ENCODE data around the gene SCGN. TPM values are rescaled to one million over a fixed set of nuclear protein-coding genes. Genes with fewer than 3 reads are reported as not detected.

Gene SCGN
- total RNA-seq, 1 donor from 2014 or later: not detected

DNA sequence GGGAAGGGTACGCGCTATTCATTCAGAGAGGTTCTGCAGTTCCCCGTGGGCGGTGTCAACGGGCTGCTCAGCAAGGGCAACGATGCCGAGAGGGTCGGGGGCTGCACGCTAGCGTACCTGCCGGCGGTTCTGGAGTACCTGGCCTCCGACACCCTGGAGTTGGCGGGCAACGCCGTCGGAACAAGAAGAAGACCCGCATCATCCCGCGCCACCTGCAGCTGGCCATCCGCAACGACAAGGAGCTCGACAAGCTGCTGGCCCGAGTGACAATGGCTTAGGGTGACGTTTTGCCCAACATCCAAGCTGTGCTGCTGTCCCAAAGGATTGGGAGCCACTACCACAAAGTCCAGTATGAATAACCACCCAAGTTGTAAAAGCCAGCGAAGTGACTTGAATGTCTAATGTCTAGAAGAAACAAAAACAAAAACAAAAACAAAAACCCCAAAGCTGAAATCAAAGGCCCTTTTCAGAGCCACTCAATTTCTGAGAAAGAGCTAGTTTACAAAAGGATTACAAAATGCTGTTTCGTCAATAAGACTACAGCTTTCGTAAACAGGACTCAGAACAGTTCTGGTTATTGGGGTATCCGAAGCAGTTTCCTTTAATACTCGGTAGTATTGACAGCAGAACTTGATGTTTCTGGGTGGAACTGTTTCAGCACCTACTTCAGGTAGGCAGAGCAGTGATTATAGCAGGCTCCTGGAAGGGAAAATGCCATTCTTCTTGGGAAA lies 80.6 kb downstream of the SCGN start:
- Histone ChIP-seq H3K27ac (no peak overlapping the region), H3K4me1 (peaks cover 0 to 3% of the 10 kb centered on the region in 2 donors), H3K27me3 (no peaks in the 10 kb centered on the region), H3K4me3 (no peak overlapping the region), H3K9me3 (no peaks in the 10 kb centered on the region), H3K36me3 (no peaks in the 10 kb centered on the region)
- intact Hi-C loops (cut with DNase I): no loop called here
- TF ChIP-seq, protein P1, sequence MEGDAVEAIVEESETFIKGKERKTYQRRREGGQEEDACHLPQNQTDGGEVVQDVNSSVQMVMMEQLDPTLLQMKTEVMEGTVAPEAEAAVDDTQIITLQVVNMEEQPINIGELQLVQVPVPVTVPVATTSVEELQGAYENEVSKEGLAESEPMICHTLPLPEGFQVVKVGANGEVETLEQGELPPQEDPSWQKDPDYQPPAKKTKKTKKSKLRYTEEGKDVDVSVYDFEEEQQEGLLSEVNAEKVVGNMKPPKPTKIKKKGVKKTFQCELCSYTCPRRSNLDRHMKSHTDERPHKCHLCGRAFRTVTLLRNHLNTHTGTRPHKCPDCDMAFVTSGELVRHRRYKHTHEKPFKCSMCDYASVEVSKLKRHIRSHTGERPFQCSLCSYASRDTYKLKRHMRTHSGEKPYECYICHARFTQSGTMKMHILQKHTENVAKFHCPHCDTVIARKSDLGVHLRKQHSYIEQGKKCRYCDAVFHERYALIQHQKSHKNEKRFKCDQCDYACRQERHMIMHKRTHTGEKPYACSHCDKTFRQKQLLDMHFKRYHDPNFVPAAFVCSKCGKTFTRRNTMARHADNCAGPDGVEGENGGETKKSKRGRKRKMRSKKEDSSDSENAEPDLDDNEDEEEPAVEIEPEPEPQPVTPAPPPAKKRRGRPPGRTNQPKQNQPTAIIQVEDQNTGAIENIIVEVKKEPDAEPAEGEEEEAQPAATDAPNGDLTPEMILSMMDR (IDR thresholded peaks at IDR 0.05): no peak
- DNase-seq (ENCODE audit: low spot score in 2 of 2): no peak

- TF ChIP-seq, protein P1 (IDR thresholded peaks at IDR 0.05): no peak
- Histone ChIP-seq H3K4me1 (peaks cover 0 to 3% of the 10 kb centered on the region in 2 donors), H3K9me3 (no peaks in the 10 kb centered on the region), H3K27ac (no peak overlapping the region), H3K4me3 (no peak overlapping the region), H3K36me3 (no peaks in the 10 kb centered on the region), H3K27me3 (no peaks in the 10 kb centered on the region)
- no peak for DNase-seq (ENCODE audit: low spot score in 2 of 2)
- intact Hi-C loops (cut with DNase I): no loop called here
Measured at GRCh38 chr6:25735261-25735660, 83.2 kb downstream of the SCGN start.

- intact Hi-C loops (cut with DNase I): no loop called here
- Histone ChIP-seq H3K27me3 (no peaks in the 10 kb centered on the region), H3K4me1 (no peaks in the 10 kb centered on the region), H3K36me3 (no peaks in the 10 kb centered on the region), H3K9me3 (no peaks in the 10 kb centered on the region), H3K4me3 (no peak overlapping the region), H3K27ac (no peak overlapping the region)
- no peak for DNase-seq (ENCODE audit: low spot score in 2 of 2)
- TF ChIP-seq, protein P1 (IDR thresholded peaks at IDR 0.05): no peak
Measured at GRCh38 chr6:25743868-25744267, 91.9 kb downstream of the SCGN start.

- intact Hi-C loops (cut with DNase I): no loop called here
- Histone ChIP-seq H3K27me3 (no peaks in the 10 kb centered on the region), H3K27ac (no peak overlapping the region), H3K36me3 (no peaks in the 10 kb centered on the region), H3K4me1 (no peaks in the 10 kb centered on the region), H3K9me3 (no peaks in the 10 kb centered on the region), H3K4me3 (no peak overlapping the region)
- no peak for DNase-seq (ENCODE audit: low spot score in 2 of 2)
- TF ChIP-seq, protein P1 (IDR thresholded peaks at IDR 0.05): no peak
Measured at GRCh38 chr6:25745836-25746235, 93.8 kb downstream of the SCGN start.

- no peak for DNase-seq (ENCODE audit: low spot score in 2 of 2)
- intact Hi-C loops (cut with DNase I): no loop called here
- no peak overlapping the region for H3K4me3 ChIP-seq
- TF ChIP-seq, protein P1 (IDR thresholded peaks at IDR 0.05): no peak
- no peaks in the 10 kb centered on the region for H3K9me3 ChIP-seq
- H3K4me1 ChIP-seq: no peaks in the 10 kb centered on the region
- no peak overlapping the region for H3K27ac ChIP-seq
- H3K36me3 ChIP-seq: no peaks in the 10 kb centered on the region
- no peaks in the 10 kb centered on the region for H3K27me3 ChIP-seq
Measured at GRCh38 chr6:25746968-25747367, 95.0 kb downstream of the SCGN start.
